NOMO-1 treated with dmso at 0.1 percent for 144 hours (cell line): ENCODE measurements around the gene CDK8.
"Not testable (repeated sequence)": the region's sequence is repeated elsewhere in the genome, so short reads cannot be mapped to it uniquely, and the experiment has no call there.

ENCODE experiments used
- DNase-seq: peaks from one replicate; lab custom pipeline; 2025; ENCODE audit not compliant: unreplicated experiment; lab: John Stamatoyannopoulos, UW

The CDK8 gene

DNA sequence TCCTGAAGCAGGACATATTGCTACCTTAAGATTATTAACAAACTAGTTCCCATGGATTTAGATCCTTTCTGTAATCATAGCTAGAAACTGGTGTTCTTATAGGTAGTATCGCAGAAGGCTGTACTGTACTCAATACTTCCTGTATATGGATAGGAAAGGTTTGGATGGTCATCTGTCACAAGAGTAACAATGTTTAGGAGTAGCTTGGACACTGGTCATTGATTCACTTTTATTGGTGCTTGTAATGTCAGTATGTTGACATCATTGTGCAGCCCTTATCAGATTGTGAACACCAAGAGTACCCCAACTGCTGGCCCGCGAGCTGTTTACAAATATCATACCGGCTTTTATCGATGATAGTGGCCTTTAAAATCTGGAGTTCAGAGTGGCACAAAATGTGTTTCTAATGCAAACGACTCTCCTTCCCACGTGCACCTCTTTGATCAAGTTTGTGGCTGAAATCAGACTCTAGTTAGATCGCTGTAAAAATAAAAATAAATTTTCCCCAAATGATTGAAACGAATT lies 605 bp upstream of the CDK8 start:
- no peak for DNase-seq

GRCh38 chr13:26254583-26255111 lies 718 bp downstream of the CDK8 start:
- no peak for DNase-seq

GRCh38 chr13:26255115-26255514 lies 1.2 kb downstream of the CDK8 start:
- no peak for DNase-seq

DNA sequence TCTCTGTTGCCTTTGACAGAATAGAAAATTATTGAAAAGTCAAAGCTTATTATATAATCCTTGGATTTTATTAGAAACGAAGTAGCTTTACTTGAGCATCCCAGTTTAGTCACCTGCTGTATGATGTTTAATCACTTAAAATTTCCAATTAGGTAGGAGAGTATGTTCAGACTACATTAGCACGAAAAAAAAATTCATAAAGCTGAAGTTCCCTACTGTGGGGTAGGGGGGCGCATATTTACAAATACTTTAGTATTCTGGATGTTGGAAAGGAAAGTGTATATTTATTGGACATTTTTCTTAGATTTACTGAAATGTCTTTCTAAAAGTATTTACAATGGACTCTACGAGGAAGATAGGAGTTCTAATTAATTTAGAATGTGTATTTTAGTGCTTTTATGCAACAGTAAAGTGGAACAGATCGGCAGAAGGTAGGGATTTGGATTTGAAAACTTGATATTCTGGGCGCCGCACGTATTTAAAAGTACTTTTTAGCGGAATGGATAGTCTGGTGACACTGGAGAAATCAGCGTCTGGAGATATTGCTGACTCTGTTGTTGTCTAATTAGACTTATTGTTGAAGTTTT lies 1.9 kb downstream of the CDK8 start:
- DNase-seq, result no peak

DNA sequence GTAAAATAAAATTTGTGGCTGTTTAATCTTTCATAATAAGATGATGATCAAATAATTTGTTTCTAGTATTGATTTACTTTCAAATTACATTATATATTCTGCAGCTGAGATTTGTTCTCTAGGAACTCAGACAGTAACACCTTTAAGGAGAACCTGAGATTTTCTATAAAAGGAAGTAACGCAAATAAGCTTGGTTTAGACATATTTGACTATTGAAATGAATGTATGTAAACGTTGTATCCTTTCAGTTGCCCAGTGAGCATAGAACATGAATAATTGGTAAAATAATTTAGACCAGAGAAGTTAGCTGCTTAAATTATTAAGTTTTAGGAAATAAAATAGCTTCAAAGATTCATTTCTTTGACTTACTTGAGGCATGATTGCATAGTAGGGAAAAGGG lies 3.1 kb downstream of the CDK8 start:
- DNase-seq, result no peak

GRCh38 chr13:26259634-26260033 lies 5.7 kb downstream of the CDK8 start:
- no peak for DNase-seq

DNA sequence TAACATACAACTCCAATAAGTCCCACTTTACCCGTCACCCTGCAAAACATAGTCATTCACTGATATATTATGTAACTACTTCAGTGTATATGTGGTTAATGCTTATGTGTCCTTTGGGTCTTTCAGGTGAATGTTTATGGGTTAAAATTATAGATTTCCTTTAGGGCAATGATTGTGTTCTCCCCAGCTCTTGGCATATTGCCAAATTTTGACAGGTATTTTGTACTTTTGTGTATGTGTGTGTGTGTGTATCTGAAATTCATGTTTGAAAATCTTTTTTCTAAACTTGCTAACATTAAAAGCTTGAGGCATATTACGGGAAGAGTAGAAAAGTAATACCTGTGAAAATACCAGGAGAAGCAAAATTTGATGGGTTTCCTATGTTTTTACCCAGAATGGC lies 8.2 kb downstream of the CDK8 start:
- no peak for DNase-seq

GRCh38 chr13:26266311-26266710 lies 12.4 kb downstream of the CDK8 start:
- DNase-seq, result no peak

DNA sequence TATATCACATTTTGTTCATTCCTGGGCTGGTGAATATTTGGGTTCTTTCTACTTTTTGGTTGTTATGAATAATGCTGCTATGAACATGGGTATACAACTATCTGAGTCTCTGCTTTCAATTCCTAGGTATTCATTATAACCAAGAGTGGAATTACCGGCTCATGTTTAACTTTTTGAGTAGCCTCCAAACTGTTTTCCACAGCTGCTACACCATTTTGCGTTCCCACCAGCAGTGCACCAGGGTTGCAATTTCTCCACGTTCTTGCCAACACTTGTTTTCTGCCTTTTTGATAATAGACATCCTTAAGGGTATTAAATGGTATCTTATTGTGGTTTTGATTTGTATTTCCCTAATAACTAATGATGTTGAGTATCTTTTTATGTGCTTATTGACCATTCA lies 16.8 kb downstream of the CDK8 start:
- no peak for DNase-seq

DNA sequence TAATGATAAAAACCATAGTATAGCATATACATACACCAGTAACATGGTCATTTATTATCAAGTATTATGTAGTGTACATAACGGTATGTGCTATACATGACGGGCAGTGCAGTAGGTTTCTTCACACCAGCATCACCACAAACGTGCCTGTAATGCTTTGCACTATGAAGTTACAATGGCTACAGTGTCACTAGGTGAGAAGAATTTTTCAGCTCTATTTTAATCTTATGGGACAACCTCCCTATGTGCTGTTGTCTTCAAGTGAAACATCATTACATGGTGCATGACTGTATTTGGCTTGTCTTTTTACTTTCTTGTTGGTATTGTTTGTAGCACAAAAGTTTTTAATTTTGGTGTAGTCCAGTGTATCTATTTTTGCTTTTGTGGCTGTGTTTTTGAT lies 18.7 kb downstream of the CDK8 start:
- DNase-seq, result no peak

DNA sequence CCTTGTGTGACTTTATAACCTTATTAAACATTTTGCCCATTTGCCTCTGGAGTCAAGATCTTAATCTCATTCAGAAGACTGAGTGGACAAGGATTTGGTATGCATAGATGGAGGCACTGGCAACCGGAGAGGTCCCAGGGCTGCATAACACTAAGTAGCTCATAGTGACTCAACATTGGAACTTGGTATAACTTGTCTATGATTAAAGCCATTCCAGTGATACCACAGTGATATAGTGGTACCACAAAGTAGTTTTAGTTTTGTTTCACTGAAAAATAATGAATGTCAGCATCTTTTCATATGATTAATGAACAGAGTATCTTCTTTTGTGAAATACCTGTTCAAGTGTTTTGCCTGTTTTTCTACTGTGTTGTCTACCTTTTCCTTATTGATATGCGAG lies 26.4 kb downstream of the CDK8 start:
- no peak for DNase-seq

GRCh38 chr13:26280822-26281221 lies 26.9 kb downstream of the CDK8 start:
- DNase-seq, result no peak

DNA sequence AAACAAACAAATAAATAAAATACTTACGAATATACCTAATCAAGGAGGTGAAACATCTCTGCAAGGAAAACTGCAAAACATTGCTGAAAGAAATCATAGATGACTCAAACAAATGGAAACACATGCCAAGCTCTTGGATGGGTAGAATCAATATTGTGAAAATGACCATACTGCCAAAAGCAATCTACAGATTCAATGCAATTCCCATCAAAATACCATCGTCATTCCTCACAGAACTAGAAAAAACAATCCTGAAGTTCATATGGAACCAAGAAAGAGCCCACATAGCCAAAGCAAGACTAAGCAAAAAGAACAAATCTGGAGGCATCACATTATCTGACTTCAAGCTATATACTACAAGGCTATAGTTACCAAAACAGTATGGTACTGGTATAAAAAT lies 32.0 kb downstream of the CDK8 start:
- not testable (repeated sequence) for DNase-seq

DNA sequence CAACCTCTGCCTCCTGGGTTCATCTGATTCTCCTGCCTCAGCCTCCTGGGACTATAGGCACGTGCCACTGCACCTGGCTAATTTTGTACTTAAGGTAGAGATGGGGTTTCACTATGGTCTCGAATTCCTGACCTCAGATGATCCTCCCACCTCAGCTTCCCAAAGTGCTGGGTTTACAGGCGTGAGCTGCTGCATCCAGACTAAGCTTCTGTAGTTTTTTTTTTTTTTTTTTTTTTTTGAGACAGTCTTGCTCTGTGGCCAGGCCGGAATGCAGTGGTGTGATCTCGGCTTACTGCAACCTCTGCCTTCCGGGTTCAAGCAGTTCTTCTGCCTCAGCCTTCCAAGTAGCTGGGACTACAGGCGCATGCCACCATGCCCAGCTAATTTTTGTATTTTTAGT lies 34.9 kb downstream of the CDK8 start:
- not testable (repeated sequence) for DNase-seq

GRCh38 chr13:26295812-26296211 lies 41.9 kb downstream of the CDK8 start:
- DNase-seq, result no peak

GRCh38 chr13:26299168-26299750 lies 45.3 kb downstream of the CDK8 start:
- DNase-seq, result no peak

DNA sequence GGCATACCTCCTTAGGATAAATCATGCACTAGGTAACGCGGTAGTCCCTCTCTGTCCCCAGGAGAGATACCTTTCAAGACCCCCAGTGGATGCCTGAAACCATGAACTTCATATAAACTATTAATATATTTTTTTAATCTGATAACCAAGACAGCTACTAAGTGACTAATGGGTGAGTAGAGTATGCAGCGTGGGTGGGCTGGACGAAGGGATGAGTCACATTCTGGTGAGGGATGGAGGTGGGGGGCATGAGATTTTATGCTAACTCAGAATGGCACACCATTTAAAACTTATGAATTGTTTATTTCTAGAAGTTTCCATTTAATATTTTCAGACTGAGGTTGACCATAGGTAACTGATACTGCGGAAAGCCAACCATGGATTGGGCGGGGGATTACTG lies 46.2 kb downstream of the CDK8 start:
- DNase-seq, result no peak

- DNase-seq, result no peak
Observed at GRCh38 chr13:26305676-26306075, 51.7 kb downstream of the CDK8 start.

GRCh38 chr13:26307701-26308100 lies 53.8 kb downstream of the CDK8 start:
- no peak for DNase-seq

DNA sequence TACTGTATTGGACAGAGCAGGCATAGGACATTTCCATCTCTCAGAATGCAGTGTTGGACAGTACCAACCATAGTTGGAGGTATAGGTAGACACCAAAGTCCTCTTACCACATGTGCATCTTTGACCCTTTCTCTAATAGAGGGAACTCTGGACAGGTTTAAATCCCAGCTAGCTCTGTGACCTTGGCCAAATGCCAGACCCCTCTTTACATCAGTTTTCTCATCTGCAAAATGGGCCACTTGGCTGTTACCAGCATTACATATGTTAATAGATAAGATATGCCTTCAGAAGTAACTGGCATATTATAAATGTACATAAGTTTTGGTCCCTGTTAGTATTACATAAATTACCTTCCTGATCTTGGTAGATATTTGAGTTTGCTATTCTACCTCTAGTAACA lies 54.3 kb downstream of the CDK8 start:
- no peak for DNase-seq

DNA sequence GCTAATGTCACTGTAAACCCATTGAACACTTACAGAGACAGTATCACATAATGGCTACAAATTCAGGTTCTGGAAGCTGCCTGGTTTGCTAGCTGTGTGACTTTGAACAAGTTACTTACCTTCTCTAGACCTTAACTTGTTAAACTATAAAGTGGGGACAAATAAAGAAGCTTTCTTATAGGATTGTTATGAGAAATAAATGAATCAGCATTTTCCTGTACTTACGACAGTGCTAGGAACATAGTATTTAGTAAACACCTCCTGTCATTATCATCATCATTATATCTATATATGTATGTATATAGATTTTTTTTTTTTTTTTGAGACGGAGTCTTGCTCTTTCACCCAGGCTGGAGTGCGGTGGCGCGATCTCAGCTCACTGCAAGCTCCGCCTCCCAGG lies 54.9 kb downstream of the CDK8 start:
- no peak for DNase-seq

DNA sequence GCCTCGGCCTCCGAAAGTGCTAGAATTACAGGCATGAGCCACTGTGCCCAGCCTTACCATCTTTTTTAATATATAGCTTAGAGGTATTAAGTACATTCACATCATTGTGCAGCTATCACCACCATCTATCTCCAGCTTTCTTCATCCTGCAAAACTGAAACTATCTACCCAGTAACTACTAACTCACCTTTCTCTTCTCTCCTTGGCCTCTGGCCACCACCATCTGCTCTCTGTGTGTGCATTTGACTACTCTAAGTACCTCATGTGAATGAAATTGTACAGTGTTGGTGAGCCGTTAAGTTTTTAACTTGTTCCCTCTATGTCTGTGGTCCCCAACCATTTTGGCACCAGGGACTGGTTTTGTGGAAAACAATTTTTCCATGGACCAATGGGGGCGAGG lies 56.1 kb downstream of the CDK8 start:
- no peak for DNase-seq

DNA sequence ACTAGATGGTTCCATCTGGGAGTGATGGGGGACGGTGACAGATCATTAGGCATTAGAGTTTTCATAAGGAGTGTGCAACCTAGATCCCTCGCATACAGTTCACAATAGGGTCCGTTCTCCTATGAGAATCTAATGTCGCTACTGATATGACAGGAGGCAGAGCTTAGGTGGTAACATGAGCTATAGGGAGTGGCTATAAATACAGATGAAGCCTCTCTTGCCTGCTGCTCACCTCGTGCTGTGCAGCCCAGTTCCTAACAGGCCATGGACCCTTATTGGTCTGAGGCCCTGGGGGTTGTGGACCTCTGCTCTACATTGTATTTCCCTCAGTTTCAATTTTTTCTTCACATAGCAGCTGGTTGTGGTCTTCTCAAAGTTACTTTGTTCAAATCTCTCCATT lies 56.5 kb downstream of the CDK8 start:
- DNase-seq, result no peak
